Left hindlimb (tissue), 1 donor: ENCODE results near the gene CLEC3B.
A peak's percentile ranks its signal among the peaks of the same experiment; 100 is the strongest.
"Not testable (repeated sequence)": the region's sequence is repeated elsewhere in the genome, so short reads cannot be mapped to it uniquely, and the experiment has no call there.

Experiments used
- DNase-seq: peaks from one replicate; pipeline ENCODE4 v3.0.0-alpha.2; 2018

Gene CLEC3B

GRCh38 chr3:45026038-45026437 lies at the start of gene CLEC3B:
Gene CLEC3B (plus strand): TSS chr3:45026303. CDS start chr3:45026363, 60 bp downstream.
- DNase-seq = peak; percentile 89

DNA sequence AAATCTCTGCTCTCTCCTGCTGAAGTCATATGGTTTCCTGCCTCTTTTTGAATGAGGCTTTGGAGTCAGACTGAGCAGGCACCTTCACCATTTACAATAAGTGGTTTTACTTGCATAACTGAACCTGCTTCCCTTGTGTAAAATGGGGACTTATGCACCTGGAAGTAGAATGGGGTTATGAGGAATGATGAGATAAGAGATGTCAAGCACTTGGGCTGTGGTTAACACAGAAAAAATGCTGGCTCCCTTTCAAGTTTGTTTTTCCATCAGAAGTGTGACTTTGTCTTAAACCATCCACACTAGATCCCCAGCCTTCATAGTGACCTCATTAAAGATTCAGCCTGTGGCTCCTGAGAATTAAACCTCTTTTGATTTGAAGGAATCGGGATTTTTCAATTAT lies 44.9 kb upstream of the CLEC3B start:
- DNase-seq = no peak

DNA sequence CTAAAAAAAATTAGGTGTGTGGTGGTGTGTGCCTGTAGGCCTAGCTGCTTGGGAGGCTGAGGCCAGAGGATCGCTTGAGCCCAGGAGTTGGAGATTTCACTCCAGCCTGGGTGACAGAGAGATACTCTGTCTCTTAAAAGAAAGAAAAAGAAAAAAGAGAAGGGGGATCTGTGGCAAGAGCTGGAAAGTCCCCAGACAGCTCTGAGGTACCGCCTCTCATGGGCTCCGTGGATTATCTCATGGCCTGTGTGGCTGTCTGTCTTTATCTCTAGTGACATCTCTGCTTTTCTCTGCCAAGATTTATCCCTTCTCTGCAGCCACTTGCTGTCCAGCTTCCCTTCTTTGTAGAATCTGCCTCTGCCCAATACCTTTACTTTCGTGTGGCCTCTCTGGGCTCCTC lies 44.4 kb upstream of the CLEC3B start:
- DNase-seq = no peak

DNA sequence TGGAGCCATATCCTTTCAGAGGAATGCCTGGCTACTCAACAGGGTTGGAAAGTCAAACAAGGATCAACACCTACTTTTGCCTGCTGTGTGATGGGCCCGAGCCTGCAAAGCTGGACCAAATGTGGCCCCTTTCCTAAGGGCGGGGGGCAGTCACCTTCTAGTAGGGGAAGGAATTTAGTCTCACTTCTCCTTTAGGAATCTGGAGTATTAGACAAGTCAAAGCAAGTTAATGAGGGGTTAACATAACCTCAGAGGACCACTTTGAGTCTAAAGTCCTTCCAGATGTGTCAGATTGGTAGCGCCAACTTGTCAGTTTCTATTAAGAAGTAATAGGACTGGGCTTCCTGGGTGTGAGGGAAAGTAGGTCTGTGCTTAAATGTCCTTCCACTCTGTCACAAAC lies 43.3 kb upstream of the CLEC3B start:
- DNase-seq = no peak

- no peak for DNase-seq
Measured at GRCh38 chr3:44983484-44983941, 42.6 kb upstream of the CLEC3B start.

GRCh38 chr3:44984335-44984734 lies 41.8 kb upstream of the CLEC3B start:
- no peak for DNase-seq

DNA sequence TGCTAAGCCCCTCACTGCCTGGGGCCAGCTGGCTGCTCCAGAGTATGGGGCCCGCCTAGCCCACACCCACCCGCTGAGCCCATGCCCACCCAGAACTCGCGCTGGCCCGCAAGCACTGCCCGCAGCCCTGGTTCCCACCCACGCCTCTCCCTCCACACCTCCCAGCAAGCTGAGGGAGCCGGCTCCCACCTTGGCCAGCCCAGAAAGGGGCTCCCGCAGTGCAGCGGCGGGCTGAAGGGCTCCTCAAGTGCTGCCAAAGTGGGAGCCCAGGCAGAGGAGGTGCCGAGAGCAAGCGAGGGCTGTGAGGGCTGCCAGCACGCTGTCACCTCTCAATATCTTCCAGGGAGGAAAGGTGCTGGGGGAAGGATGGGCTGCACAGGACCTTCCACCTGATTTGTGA lies 39.8 kb upstream of the CLEC3B start:
- not testable (repeated sequence) for DNase-seq

- DNase-seq = no peak
Measured at GRCh38 chr3:44987332-44987731, 38.8 kb upstream of the CLEC3B start.

DNA sequence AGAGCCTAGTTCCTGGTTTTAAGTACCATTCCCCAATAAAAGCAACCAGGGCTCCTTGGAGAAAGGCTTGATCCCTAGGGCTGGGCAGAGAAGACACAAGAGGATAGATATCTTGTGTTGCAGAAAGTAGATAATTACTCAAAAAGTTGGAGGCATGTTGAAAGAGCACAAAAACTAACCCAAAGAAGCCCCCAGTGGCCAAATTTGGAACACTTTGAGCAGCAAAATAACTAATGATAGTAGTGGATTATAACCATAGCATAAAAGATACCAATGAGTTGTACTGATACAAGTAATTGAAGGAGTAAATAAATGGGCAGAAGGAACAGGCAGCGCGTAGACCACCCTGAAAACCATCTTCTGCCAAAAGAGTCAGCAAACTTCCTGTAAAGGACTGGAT lies 38.0 kb upstream of the CLEC3B start:
- no peak for DNase-seq

DNA sequence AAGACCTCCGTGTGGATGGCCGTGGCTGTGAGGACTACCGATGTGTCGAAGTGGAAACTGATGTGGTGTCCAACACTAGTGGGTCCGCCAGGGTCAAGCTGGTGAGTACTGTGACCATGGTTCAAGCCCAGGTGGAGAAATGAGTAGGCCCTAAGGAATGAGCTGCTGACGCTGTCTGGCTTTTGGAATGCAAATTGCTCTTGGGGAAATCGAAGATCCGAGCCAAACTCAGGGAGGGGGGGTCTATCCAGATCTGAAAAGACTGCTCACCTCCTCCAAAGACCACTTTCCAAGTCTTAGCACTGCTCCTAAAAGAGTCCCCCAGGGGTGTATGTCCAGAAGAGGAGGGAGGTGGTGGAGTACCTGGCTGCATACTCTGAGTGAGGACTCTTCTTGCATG lies 37.0 kb upstream of the CLEC3B start:
- DNase-seq = no peak

- DNase-seq = no peak
Measured at GRCh38 chr3:44989636-44990373, 36.3 kb upstream of the CLEC3B start.

DNA sequence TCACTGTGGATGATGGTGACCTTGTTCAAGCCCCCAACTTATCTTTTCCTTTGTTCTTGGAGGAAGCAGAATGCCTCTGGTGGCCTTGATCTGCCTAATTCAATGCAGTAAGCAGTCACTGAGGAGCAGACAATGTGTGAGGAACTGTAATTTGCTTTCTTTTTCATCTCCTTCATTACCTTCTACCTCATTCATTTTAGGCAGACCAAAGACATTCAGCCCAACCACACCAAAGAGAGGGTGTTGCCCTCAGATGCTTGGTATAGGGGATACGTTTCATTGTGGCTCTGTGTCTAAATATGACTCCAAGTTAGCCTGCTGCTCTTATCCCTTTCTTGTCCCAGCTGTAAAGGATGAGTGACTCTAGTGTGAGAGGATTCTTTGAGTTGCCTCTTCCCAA lies 34.8 kb upstream of the CLEC3B start:
- no peak for DNase-seq

DNA sequence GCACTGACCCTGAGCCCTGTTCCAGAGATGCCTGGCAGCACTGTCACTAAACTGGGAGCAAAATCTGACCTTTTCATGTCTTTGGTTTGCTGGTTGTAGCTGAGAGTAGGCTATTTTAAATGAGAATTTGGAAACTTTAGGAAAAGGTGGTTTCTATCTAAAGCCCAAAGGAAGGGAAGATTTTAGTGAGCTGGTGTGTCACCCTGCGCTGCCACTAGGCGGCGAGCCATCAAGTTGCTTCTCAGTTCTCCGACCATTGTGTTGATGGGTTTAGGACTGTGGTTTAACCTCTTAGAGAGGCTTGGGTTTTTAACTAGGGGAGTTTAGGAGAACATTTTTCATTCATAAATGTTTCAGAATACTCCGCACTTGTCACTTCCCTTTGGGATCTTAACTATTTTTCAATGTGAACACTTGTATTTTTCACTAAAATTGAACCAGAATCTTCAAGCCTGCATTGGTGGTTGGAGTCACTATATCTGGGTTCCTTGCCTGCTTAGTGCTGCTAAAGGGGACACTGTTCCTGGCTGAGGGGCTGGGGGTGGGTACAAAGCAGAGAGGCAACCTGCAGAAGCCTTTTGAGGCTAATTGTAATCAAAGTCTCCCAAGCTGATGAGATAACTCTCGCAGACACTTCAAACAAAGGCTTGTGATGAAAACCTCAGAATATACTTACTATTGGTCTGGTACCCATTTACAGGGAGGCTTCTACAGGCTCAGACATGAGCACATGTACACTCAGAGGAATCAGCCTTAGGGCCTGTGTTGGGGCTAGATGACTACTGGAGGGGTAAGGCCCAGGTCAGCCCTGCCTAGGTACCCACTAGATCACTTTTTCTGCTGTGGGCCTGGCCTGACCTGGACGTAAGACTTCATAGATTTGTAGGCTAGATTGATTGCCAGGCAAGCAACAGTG lies 33.3 kb upstream of the CLEC3B start:
- no peak for DNase-seq

GRCh38 chr3:44993471-44994205 lies 32.5 kb upstream of the CLEC3B start:
- DNase-seq = no peak

DNA sequence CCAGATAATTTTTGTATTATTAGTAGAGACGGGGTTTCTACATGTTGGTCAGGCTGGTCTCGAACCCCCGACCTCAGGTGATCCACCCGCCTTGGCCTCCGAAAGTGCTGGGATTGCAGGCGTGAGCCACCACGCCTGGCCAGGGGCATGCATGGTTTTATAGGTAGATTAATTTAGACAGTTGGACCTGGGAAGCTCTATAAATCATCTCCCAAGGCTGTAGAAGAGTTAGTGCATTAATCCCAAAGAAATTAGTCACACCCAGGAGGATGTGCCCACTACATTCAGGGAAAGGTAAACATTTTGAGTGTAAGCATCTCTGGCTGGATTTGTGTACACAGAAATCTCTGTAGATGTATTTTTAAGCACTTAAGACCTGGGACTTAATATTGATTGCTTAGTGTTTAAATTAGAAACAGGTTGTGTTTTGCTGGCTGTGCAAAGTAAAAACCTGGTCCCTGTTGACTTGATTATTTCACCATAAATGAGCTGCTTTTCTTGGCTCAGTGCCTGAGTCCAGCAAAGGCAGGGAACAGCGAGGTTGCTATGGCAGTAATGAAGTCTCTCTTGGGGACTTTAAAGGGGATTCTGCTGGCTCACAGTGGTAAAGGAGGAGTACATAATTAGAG lies 30.8 kb upstream of the CLEC3B start:
- peak; percentile 66 for DNase-seq

- no peak for DNase-seq
Measured at GRCh38 chr3:44996556-44996969, 29.5 kb upstream of the CLEC3B start.

- no peak for DNase-seq
Measured at GRCh38 chr3:44999782-45000181, 26.3 kb upstream of the CLEC3B start.

GRCh38 chr3:45000823-45001222 lies 25.3 kb upstream of the CLEC3B start:
- DNase-seq = no peak

DNA sequence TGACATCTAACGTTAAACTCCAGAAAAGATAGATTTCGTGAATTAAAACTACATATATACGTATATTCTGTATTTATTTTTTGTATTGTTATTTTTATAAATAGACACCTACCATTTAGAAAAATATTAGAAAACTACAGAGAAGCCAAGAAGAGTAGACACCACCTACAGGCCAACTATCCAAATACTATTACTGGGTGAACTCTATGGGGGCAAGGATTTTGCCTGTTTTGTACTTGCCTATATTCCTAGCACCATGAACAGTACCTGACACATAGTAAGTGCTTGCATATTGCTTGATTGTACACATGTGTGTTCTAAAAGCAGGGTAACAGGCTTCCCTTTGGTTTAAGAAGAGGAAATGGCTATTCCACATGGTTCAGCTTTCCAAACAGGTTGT lies 24.4 kb upstream of the CLEC3B start:
- DNase-seq = no peak

DNA sequence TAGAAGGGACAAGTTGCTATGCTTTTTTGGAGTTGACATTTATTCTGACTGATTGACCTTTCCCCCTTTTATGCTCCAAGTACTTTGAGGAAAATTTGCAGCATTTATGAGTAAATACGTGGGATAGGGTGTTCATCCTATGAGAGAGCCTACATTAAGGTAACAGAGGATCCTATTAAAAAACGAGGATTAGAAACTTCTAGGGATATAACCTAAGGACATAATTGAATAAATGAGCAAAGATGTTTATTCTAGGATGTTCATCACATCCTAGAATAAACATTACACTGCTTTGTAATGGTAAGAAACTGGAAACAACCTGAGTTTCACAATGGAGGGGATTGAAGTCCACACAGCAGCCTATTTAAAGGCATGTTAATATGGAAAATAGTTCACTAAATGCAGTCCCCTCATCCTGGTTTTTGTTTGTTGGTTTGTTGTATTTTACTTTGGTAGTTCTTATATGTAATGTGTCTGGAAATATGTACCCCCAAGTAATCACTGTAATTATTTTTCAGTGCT lies 23.9 kb upstream of the CLEC3B start:
- DNase-seq = no peak

- DNase-seq = no peak
Measured at GRCh38 chr3:45002720-45003119, 23.4 kb upstream of the CLEC3B start.

- DNase-seq = no peak
Measured at GRCh38 chr3:45003406-45003805, 22.7 kb upstream of the CLEC3B start.

- no peak for DNase-seq
Measured at GRCh38 chr3:45003859-45004258, 22.2 kb upstream of the CLEC3B start.
